MM.1S (cell line): ENCODE measurements around the gene WWC2.

Experiments
- DNase-seq: peaks from one replicate; pipeline ENCODE4 v3.0.0-alpha.2; 2015
- H2AFZ ChIP-seq: fragments of 300-600 bp; sonication (generic); 2 replicates; pipeline ENCODE4 v1.6.0; 2016; ENCODE audit warnings: antibody characterized with exemption, low read length
- H3F3A ChIP-seq: fragments of 300-600 bp; sonication (generic); 2 replicates; pipeline ENCODE4 v1.6.1; 2016; ENCODE audit warnings: mild to moderate bottlenecking, antibody characterized with exemption, low read length, moderate library complexity, mixed read lengths; ENCODE audit not compliant: insufficient read depth
- H3K27ac ChIP-seq: fragments of 300-600 bp; sonication (generic); 2 replicates; pipeline ENCODE4 v1.5.1; 2016; ENCODE audit warnings: mild to moderate bottlenecking, low read length
- H3K27me3 ChIP-seq: fragments of 300-600 bp; sonication (generic); replicated peaks from 2 replicates; pipeline ENCODE4 v1.6.0; 2016; ENCODE audit warnings: low read length; ENCODE audit not compliant: insufficient read depth
- H3K36me3 ChIP-seq: fragments of 300-600 bp; sonication (generic); replicated peaks from 2 replicates; pipeline ENCODE4 v1.6.1; 2016; ENCODE audit warnings: mild to moderate bottlenecking, low read length, mixed read lengths; ENCODE audit not compliant: insufficient read depth
- H3K4me1 ChIP-seq: fragments of 300-600 bp; sonication (generic); 2 replicates; pipeline ENCODE4 v1.6.1; 2016; ENCODE audit warnings: low read length, mixed read lengths
- H3K4me2 ChIP-seq: fragments of 300-600 bp; sonication (generic); 2 replicates; pipeline ENCODE4 v1.6.0; 2016; ENCODE audit warnings: low read depth, low read length
- H3K4me3 ChIP-seq: fragments of 300-600 bp; sonication (generic); 2 replicates; pipeline ENCODE4 v1.5.1; 2016; ENCODE audit warnings: low read length, mixed read lengths
- H3K79me2 ChIP-seq: fragments of 300-600 bp; sonication (generic); 2 replicates; pipeline ENCODE4 v1.6.1; 2016; ENCODE audit warnings: mixed run types, low read length, mixed read lengths
- H3K9ac ChIP-seq: fragments of 300-600 bp; sonication (generic); 2 replicates; pipeline ENCODE4 v1.6.1; 2016; ENCODE audit warnings: low read length, mixed read lengths
- H3K9me2 ChIP-seq: fragments of 300-600 bp; sonication (generic); replicated peaks from 2 replicates; pipeline ENCODE4 v1.6.1; 2016; ENCODE audit warnings: mild to moderate bottlenecking, low read length, mixed read lengths; ENCODE audit not compliant: insufficient read depth
- H3K9me3 ChIP-seq: fragments of 300-600 bp; sonication (generic); replicated peaks from 2 replicates; pipeline ENCODE4 v1.6.1; 2016; ENCODE audit warnings: mild to moderate bottlenecking, low read length, mixed read lengths; ENCODE audit not compliant: insufficient read depth
- H4K20me1 ChIP-seq: fragments of 300-600 bp; sonication (generic); 2 replicates; pipeline ENCODE4 v1.6.1; 2016; ENCODE audit warnings: mild to moderate bottlenecking, low read length, moderate library complexity, mixed read lengths; ENCODE audit not compliant: insufficient read depth
- CTCF ChIP-seq: fragments of 300-600 bp; sonication (generic); IDR thresholded peaks from 2 replicates; pipeline ENCODE4 v1.5.1; 2016; ENCODE audit warnings: antibody characterized with exemption, low read length, mixed read lengths
- EZH2 ChIP-seq: fragments of 300-600 bp; sonication (generic); optimal IDR thresholded peaks from 2 replicates; pipeline ENCODE3; 2017; ENCODE audit warnings: low read depth, mild to moderate bottlenecking, antibody characterized with exemption, low read length, mixed read lengths
- EZH2phosphoT487 ChIP-seq: fragments of 300-600 bp; sonication (generic); IDR thresholded peaks from 2 replicates; pipeline ENCODE4 v1.6.1; 2018; ENCODE audit warnings: antibody characterized with exemption, low read length

Gene WWC2

GRCh38 chr4:183098019-183098722, 886 bp upstream of the WWC2 start:
- Histone ChIP-seq H3K4me3 (peak overlapping the region; percentile 83), H3K4me2 (peak overlapping the region; percentile 87), H3K4me1 (no peaks in the 10 kb centered on the region; the same call in 1 of the 2 replicates), H3K9ac (peak overlapping the region; percentile 62; the same call in 1 of the 2 replicates), H3K9me3 (no peaks in the 10 kb centered on the region), H3K79me2 (peaks cover 4% of the 10 kb centered on the region; the same call in 1 of the 2 replicates), H3K36me3 (no peaks in the 10 kb centered on the region), H3K9me2 (no peaks in the 10 kb centered on the region), H2AFZ (peak overlapping the region; percentile 99), H4K20me1 (no peaks in the 10 kb centered on the region), H3K27ac (peak overlapping the region; percentile 81; the same call in 1 of the 2 replicates), H3K27me3 (peaks cover 22% of the 10 kb centered on the region), H3F3A (peaks cover 5% of the 10 kb centered on the region)
- peak; percentile 57 for DNase-seq
- TF ChIP-seq EZH2phosphoT487 (no peak), EZH2 (no peak), CTCF (no peak)

- peak overlapping the region; percentile 83 for H3K4me3 ChIP-seq
- peaks cover 4% of the 10 kb centered on the region; the same call in 1 of the 2 replicates for H3K79me2 ChIP-seq
- H3K4me2 ChIP-seq = peak overlapping the region; percentile 60
- H3K36me3 ChIP-seq = no peaks in the 10 kb centered on the region
- H3K4me1 ChIP-seq = no peaks in the 10 kb centered on the region; the same call in 1 of the 2 replicates
- peak overlapping the region; percentile 43; the same call in 1 of the 2 replicates for H2AFZ ChIP-seq
- H3K9ac ChIP-seq = peak overlapping the region; percentile 62; the same call in 1 of the 2 replicates
- peaks cover 5% of the 10 kb centered on the region for H3F3A ChIP-seq
- peaks cover 22% of the 10 kb centered on the region for H3K27me3 ChIP-seq
- no peak for TF ChIP-seq EZH2
- no peak for TF ChIP-seq CTCF
- TF ChIP-seq EZH2phosphoT487 = no peak
- H3K9me3 ChIP-seq = no peaks in the 10 kb centered on the region
- H3K9me2 ChIP-seq = no peaks in the 10 kb centered on the region
- DNase-seq = peak; percentile 16
- H4K20me1 ChIP-seq = no peaks in the 10 kb centered on the region
- H3K27ac ChIP-seq = no peak overlapping the region
These were observed 660 bp downstream of the WWC2 start for GRCh38 chr4:183099537-183100297.

- H3K9me2 ChIP-seq = no peaks in the 10 kb centered on the region
- no peaks in the 10 kb centered on the region for H3K36me3 ChIP-seq
- H3F3A ChIP-seq = peaks cover 5% of the 10 kb centered on the region
- peak overlapping the region; percentile 60; the same call in 1 of the 2 replicates for H3K4me2 ChIP-seq
- H3K27me3 ChIP-seq = peaks cover 22% of the 10 kb centered on the region
- H4K20me1 ChIP-seq = no peaks in the 10 kb centered on the region
- peaks cover 4% of the 10 kb centered on the region; the same call in 1 of the 2 replicates for H3K79me2 ChIP-seq
- H3K4me3 ChIP-seq = peak overlapping the region; percentile 83; the same call in 1 of the 2 replicates
- H3K4me1 ChIP-seq = no peaks in the 10 kb centered on the region; the same call in 1 of the 2 replicates
- no peak for TF ChIP-seq EZH2
- TF ChIP-seq CTCF = no peak
- no peak for TF ChIP-seq EZH2phosphoT487
- no peak overlapping the region for H2AFZ ChIP-seq
- H3K9me3 ChIP-seq = no peaks in the 10 kb centered on the region
- DNase-seq = no peak
- no peak overlapping the region for H3K27ac ChIP-seq
- no peak overlapping the region for H3K9ac ChIP-seq
These were observed 1.2 kb downstream of the WWC2 start for GRCh38 chr4:183100298-183100599.
